Astrocyte of the hippocampus (primary cell): ENCODE results near the gene SH3BGRL.

Source experiments
- DNase-seq: peaks from one replicate; pipeline ENCODE4 v3.0.0; 2011; ENCODE audit warnings: low read depth, low spot score

SH3BGRL gene

GRCh38 chrX:81201671-81202455, at the start of gene SH3BGRL, which contains the start of gene HMGN5:
Gene SH3BGRL (plus strand): TSS chrX:81202102. CDS start chrX:81202201, 99 bp downstream.
Gene HMGN5 (minus strand): TSS chrX:81201913. CDS start chrX:81121549, 80,364 bp downstream.
- DNase-seq: peak; percentile 91

- no peak for DNase-seq
Observed at GRCh38 chrX:81168391-81168790, 33.5 kb upstream of the SH3BGRL start.

- DNase-seq: peak; percentile 26
Observed at GRCh38 chrX:81174286-81174685, 27.6 kb upstream of the SH3BGRL start.

- no peak for DNase-seq
Observed at GRCh38 chrX:81195259-81195658, 6.6 kb upstream of the SH3BGRL start.

GRCh38 chrX:81195712-81196111, 6.2 kb upstream of the SH3BGRL start:
- peak; percentile 33 for DNase-seq

- no peak for DNase-seq
Observed at GRCh38 chrX:81201071-81201470, 831 bp upstream of the SH3BGRL start.

- peak; percentile 17 for DNase-seq
Observed at GRCh38 chrX:81202456-81202819, 536 bp downstream of the SH3BGRL start.

GRCh38 chrX:81202943-81203342, 1.0 kb downstream of the SH3BGRL start:
- DNase-seq: peak; percentile 2

- no peak for DNase-seq
Observed at GRCh38 chrX:81205551-81205950, 3.6 kb downstream of the SH3BGRL start.

- DNase-seq: no peak
Observed at GRCh38 chrX:81206476-81206875, 4.6 kb downstream of the SH3BGRL start.

- no peak for DNase-seq
Observed at GRCh38 chrX:81208916-81209315, 7.0 kb downstream of the SH3BGRL start.

- no peak for DNase-seq
Observed at GRCh38 chrX:81215685-81216084, 13.8 kb downstream of the SH3BGRL start.

GRCh38 chrX:81229229-81229628, 27.3 kb downstream of the SH3BGRL start:
- DNase-seq: no peak

GRCh38 chrX:81229901-81230300, 28.0 kb downstream of the SH3BGRL start:
- no peak for DNase-seq

GRCh38 chrX:81231476-81231875, 29.6 kb downstream of the SH3BGRL start:
- no peak for DNase-seq

- no peak for DNase-seq
Observed at GRCh38 chrX:81232218-81232617, 30.3 kb downstream of the SH3BGRL start.

GRCh38 chrX:81237516-81237915, 35.6 kb downstream of the SH3BGRL start:
- no peak for DNase-seq

GRCh38 chrX:81238166-81238565, 36.3 kb downstream of the SH3BGRL start:
- no peak for DNase-seq

GRCh38 chrX:81240701-81241331, 38.9 kb downstream of the SH3BGRL start:
- DNase-seq: no peak

GRCh38 chrX:81241753-81242152, 39.9 kb downstream of the SH3BGRL start:
- DNase-seq: no peak

GRCh38 chrX:81255876-81256275, 54.0 kb downstream of the SH3BGRL start:
- no peak for DNase-seq

- no peak for DNase-seq
Observed at GRCh38 chrX:81257817-81258216, 55.9 kb downstream of the SH3BGRL start.
